Activated CD8-positive, alpha-beta T cell treated with anti-CD3 and anti-CD28 coated beads for 36 hours (primary cell): ENCODE measurements around the gene CNP. TPM values are rescaled to one million over a fixed set of nuclear protein-coding genes. Genes with fewer than 3 reads are reported as not detected.

Experiments used
- ATAC-seq: fragments of 200-7000 bp; cut with Tn5 transposase; one replicate; pipeline ENCODE4 v1.10.0; 2021; ENCODE audit warnings: mild to moderate bottlenecking, moderate library complexity
- CTCF ChIA-PET: fragments of 350-600 bp; sonication (Branson Sonifier 250); formaldehyde crosslinking; loops from one replicate; lab custom pipeline; 2021; ENCODE audit warnings: antibody characterized with exemption; lab: Charles Lee
- POLR2A ChIA-PET: fragments of 350-600 bp; sonication (Branson Sonifier 250); formaldehyde crosslinking; loops from one replicate; lab custom pipeline; 2021; ENCODE audit warnings: antibody characterized with exemption; lab: Charles Lee
- DNase-seq: peaks from one replicate; pipeline ENCODE4 v3.0.0-alpha.2; 2020
- H3K27ac Mint-ChIP-seq: one replicate; pipeline ENCODE4 v1.8.0; 2021; ENCODE audit warnings: mild to moderate bottlenecking, mixed read lengths
- H3K27me3 Mint-ChIP-seq: one replicate; pipeline ENCODE4 v1.8.0; 2021; ENCODE audit warnings: mixed read lengths
- H3K36me3 Mint-ChIP-seq: one replicate; pipeline ENCODE4 v1.8.0; 2021; ENCODE audit warnings: low read depth, mixed read lengths
- H3K4me1 Mint-ChIP-seq: one replicate; pipeline ENCODE4 v1.8.0; 2021; ENCODE audit warnings: low read depth, mixed read lengths
- H3K4me3 Mint-ChIP-seq: one replicate; pipeline ENCODE4 v1.8.0; 2021; ENCODE audit warnings: mild to moderate bottlenecking, moderate library complexity, mixed read lengths
- H3K9me3 Mint-ChIP-seq: one replicate; pipeline ENCODE4 v1.8.0; 2021; ENCODE audit warnings: mixed read lengths
- CTCF ChIP-seq: fragments of 200-600 bp; IDR thresholded peaks from one replicate; pipeline ENCODE4 v1.8.0; 2022; ENCODE audit warnings: antibody characterized with exemption, mild to moderate bottlenecking
- intact Hi-C: fragments of 100-400 bp; cut with micrococcal nuclease; formaldehyde crosslinking; loops from one replicate; pipeline ENCODE4 v1.10.0; 2022
- total RNA-seq, 2 experiments: library from RNA; stranded (reverse); gene quantifications; one replicate each; pipeline ENCODE4 v1.2.3, GENCODE V29; 2021

The CNP gene
- total RNA-seq, 2 experiments from 2014 or later = 50.1 to 54.5 TPM

DNA sequence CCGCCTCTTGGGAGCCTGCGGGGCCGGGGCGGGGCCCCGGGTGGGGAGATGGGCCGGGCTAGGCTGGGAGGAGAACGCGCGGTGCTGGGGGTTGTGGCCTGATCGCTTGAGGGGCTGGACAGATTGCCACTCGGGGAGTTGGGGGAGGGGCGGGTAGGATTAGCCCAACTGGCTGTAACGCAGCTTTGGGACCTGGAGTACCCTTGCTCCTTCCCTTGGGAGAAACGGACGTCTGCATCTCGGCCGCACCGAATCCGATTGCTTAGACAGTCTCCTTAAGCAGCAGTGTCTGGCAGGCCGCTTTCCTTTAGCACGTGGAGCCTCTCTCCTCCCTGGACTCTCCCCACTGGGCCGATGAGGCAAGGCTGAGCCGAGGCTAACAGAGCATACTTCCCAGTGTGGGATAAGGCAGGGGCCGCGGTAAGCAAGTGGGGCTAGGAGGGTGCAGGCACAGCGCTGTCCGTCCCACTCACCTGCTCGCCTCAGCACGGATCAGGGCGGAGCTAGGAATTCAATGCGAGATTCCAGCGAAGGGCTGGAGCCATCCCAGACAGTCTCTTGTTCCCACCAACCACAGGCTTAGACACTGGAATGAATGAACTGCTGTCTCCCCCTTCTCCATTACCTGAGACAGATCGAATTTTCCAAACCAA is 47.3 kb upstream of the CNP start:
- CTCF ChIA-PET = interaction anchor here (0.9 to 2.6 kb wide), 7 partner anchors 9 to 118 kb away, joined by 3 to 13 read pairs (median 3); partner anchors contain the start of genes DNAJC7, KLHL11 and ODAD4
- Mint-ChIP-seq H3K9me3 (no peaks in the 10 kb centered on the region), H3K27me3 (no peaks in the 10 kb centered on the region), H3K36me3 (peaks cover 4% of the 10 kb centered on the region), H3K4me3 (peak overlapping the region; percentile 95), H3K4me1 (peaks cover 32% of the 10 kb centered on the region), H3K27ac (no peak overlapping the region)
- ATAC-seq = peak; percentile 11
- no peak for DNase-seq
- intact Hi-C loops = no loop called here
- POLR2A ChIA-PET = interaction anchor here (0.7 to 3.7 kb wide), 11 partner anchors 10 to 313 kb away, joined by 3 to 40 read pairs (median 6); partner anchors contain the start of genes EIF1 and ODAD4
- no peak for TF ChIP-seq CTCF

DNA sequence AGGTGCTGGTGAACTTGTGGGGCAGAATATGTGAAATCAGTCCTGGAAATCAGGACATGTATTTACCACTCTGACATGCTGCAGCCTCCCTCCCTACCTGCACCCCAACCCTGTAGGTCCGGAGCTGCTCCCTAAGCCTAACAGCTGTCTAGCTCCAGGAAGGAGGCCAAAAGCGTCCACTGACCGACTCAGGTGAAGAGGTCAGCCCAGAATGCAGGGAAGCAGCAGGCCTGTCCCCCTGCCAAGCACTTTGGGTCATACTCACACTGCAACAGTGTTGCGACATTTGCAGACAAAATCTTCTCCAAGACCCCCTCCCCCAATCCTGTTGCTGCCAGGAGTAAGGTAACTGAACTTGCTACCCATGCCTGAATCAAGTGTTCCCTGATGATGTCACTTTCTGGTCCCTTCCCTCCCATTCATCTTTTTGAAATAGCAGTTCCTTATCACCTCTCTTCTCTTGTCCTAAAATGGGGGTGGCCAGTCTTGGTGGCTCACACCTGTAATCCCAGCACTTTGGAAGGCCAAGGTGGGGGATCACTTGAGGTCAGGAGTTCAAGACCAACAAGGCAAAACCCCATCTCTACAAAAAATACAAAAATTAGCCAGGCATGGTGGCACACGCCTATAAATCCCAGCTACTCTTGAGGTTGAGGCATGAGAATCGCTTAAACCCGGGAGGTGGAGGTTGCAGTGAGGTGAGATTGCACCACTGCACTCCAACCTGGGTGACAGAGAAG is 46.6 kb upstream of the CNP start:
- Mint-ChIP-seq H3K27me3 (no peaks in the 10 kb centered on the region), H3K27ac (no peak overlapping the region), H3K36me3 (peaks cover 2% of the 10 kb centered on the region), H3K4me3 (peak overlapping the region; percentile 95), H3K4me1 (peaks cover 25% of the 10 kb centered on the region), H3K9me3 (no peaks in the 10 kb centered on the region)
- intact Hi-C loops = no loop called here
- DNase-seq = no peak
- no peak for ATAC-seq
- TF ChIP-seq CTCF = no peak
- ChIA-PET CTCF (no interaction called here), POLR2A (interaction anchor here (0.8 to 3.7 kb wide), 2 partner anchors 9 to 48 kb away, joined by 3 to 40 read pairs; partner anchors contain the start of gene ODAD4)

DNA sequence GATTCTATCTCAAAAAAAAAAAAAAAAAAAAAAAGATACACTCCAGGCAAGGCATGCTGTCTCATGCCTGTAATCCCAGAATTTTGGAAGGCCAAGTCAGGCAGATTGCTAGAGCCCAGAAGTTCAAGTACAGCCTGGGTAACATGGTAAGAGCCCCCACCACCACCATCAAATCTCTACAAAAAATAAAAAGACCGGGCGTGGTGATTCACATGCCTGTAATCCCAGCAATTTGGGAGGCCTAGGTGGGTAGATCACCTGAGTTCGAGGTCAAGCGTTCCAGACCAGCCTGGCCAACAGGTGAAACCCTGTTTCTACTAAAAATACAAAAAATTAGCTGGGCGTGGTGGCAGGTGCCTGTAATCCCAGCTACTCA is 46.0 kb upstream of the CNP start:
- ATAC-seq (no peak), DNase-seq (no peak)
- H3K27ac Mint-ChIP-seq = no peak overlapping the region
- ChIA-PET CTCF (no interaction called here), POLR2A (no interaction called here)
- H3K4me1 Mint-ChIP-seq = peaks cover 22% of the 10 kb centered on the region
- H3K9me3 Mint-ChIP-seq = no peaks in the 10 kb centered on the region
- H3K27me3 Mint-ChIP-seq = no peaks in the 10 kb centered on the region
- no peak overlapping the region for H3K4me3 Mint-ChIP-seq
- peaks cover 2% of the 10 kb centered on the region for H3K36me3 Mint-ChIP-seq
- intact Hi-C loops = no loop called here
- TF ChIP-seq CTCF = no peak

DNA sequence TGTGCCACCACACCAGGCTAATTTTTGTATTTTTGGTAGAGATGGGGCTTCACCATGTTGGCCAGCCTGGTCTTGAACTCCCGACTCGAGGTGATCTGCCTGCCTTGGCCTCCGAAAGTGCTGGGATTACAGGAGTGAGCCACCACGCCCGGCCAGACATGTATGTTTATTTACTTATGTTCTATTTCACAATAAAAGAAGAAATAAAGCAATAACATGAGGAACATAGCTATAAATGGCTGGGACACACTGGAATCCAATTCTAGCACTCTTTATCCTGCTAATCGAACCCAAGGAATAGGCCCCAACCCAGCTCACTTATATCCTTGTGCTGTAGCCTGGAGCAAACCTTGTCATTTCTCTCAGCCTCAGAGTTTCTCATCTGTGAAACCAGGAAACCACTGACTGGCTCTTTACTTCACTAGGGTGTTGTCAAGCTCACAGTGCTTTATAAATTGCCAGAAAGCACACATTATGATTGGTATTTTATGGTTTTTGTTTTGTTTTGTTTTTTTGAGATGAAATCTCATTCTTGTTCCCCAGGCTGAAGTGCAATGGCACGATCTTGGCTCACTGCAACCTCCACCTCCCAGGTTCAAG is 40.5 kb upstream of the CNP start:
- Mint-ChIP-seq H3K9me3 (no peaks in the 10 kb centered on the region), H3K4me3 (no peak overlapping the region), H3K36me3 (peaks cover 4% of the 10 kb centered on the region), H3K27ac (no peak overlapping the region), H3K27me3 (no peaks in the 10 kb centered on the region), H3K4me1 (peaks cover 15% of the 10 kb centered on the region)
- TF ChIP-seq CTCF = no peak
- POLR2A ChIA-PET = interaction anchor here (0.6 to 6.0 kb wide), 3 partner anchors 8 to 243 kb away, joined by 3 to 40 read pairs (median 3); partner anchors contain the start of genes ACLY and KLHL11
- intact Hi-C loops = no loop called here
- DNase-seq (no peak), ATAC-seq (no peak)
- CTCF ChIA-PET = no interaction called here
